LoVo (cell line): ENCODE measurements around the gene TRPM2.

ENCODE experiments used
- DNase-seq: peaks from one replicate; pipeline ENCODE4 v3.0.0-alpha.2; 2016; ENCODE audit warnings: low spot score

TRPM2 gene

DNA sequence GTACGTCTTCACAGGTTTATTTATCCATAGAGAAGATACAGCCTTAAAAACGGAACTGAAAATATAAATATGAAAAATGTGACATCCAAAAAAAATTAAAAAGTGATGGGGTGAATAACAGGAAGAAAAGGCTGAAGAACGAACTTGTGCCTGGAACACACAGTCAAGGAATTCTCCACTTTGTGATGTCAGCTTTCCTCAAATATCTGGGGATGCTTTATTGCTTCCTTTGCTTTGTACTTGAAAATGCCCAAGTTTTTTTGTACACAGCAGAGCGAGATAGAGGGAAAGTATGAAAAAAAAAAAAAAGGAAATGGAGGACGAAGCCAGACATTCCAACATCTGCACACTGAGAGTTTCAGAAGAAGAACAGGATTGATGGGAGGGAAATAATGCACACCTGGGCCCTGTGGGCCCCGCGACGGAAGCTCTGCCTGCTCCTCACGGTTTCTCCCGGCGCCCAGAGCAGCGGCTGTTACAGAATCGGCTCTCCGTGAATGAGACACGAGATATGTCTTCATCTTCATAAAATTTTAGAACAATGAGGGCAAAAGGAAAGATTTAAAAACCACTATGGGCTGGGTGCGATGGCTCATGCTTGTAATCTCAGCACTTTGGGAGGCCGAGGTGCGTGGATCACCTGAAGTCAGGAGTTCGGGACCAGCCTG, 91.9 kb downstream of the TRPM2 start:
- no peak for DNase-seq

DNA sequence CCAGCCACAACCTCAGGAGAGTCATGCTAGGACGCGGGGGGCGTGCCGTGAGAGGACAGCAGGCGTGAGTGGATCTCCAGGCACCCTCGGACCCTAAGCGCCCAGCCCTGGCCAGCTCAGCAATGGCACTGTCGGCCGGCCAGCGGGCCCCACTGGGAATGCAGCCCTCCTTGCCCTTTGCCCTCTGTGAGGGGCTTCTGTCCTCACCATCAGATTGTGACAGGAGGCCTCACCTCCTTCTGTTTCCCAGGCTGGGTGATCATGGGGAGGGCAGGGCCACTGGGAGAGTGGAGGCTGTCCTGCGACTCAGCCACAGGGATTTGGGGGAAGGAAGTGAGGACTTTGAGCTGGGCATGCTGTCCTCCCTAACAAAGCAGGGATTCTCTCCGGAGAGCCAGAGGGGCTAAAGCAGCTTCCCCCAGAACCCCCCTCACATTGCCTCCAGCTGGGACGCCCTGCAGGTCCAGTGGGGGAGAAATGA, 95.3 kb downstream of the TRPM2 start:
- no peak for DNase-seq

- DNase-seq, result no peak
These were observed 96.3 kb downstream of the TRPM2 start for GRCh38 chr21:44449473-44450363.

- DNase-seq, result no peak
These were observed 97.0 kb downstream of the TRPM2 start for GRCh38 chr21:44450402-44450801.

GRCh38 chr21:44450999-44451398, 97.6 kb downstream of the TRPM2 start:
- no peak for DNase-seq

DNA sequence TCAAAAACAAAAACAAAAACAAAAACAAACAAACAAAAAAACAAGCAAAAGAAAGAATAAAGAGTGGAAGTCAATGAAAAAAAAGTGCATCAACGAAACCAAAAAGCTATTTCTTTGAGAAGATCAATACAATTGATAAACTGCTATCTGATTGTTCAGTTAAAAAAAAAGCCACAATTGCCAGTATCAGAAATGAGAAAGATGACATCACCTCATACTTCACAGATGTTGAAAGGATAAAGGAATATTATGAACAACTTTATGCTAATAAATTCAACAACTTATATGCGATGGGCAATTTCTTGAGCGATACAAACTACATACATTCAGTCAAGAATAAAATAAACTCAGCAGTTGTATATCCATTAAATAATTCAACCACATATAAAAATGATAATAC, 99.7 kb downstream of the TRPM2 start:
- DNase-seq, result no peak

GRCh38 chr21:44454058-44454457, 100.6 kb downstream of the TRPM2 start:
- DNase-seq, result no peak

GRCh38 chr21:44454747-44455523, 101.5 kb downstream of the TRPM2 start, which contains the start of gene LRRC3:
Gene LRRC3 (plus strand): TSS chr21:44455510. CDS start chr21:44456645, 1,135 bp downstream.
- peak; percentile 63 for DNase-seq

GRCh38 chr21:44455524-44456213, 102.2 kb downstream of the TRPM2 start:
- DNase-seq, result peak; percentile 46

- no peak for DNase-seq
These were observed 102.9 kb downstream of the TRPM2 start for GRCh38 chr21:44456214-44456914.

GRCh38 chr21:44456915-44457736, 103.7 kb downstream of the TRPM2 start:
- no peak for DNase-seq

DNA sequence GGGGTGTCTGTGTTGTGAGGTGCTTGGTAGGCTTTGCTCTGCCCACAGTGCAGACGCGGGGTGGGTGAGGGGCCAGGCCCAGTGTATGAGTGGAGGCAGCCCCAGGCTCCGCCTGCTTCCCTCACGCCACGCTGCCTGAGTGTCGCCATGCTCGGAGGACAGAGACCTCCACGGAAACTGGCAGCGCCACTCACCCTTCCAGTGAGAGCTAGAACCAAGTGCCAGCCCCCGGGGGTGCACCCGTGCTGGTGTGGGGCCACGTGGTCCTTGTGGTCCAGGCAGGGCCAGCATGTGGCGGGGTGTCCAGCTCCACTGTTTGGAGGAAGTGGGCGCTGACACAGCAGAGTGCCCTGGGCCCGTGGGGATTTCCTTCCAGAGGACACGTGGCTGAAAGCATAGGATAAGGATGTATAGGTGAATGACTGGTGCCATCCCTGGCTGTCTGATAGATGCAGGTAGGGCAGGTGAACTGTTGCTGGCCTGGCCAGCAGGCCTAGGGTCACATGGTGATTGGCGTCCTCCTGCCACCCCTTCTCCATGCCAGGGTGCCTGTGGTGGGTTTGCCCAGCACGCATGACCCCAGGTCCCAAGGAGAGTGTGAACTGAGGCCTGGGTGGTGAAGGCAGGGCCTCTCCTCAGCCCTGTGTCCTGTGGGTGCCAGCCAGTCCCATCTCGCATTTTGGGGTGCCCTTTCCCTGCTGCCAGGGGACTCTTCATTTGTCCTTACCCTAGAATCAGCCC, 105.7 kb downstream of the TRPM2 start:
- DNase-seq, result no peak

- DNase-seq, result no peak
These were observed 106.5 kb downstream of the TRPM2 start for GRCh38 chr21:44459712-44460440.

- DNase-seq, result no peak
These were observed 107.0 kb downstream of the TRPM2 start for GRCh38 chr21:44460441-44460755.

- no peak for DNase-seq
These were observed 107.6 kb downstream of the TRPM2 start for GRCh38 chr21:44461005-44461404.

- no peak for DNase-seq
These were observed 108.1 kb downstream of the TRPM2 start for GRCh38 chr21:44461464-44462001.

DNA sequence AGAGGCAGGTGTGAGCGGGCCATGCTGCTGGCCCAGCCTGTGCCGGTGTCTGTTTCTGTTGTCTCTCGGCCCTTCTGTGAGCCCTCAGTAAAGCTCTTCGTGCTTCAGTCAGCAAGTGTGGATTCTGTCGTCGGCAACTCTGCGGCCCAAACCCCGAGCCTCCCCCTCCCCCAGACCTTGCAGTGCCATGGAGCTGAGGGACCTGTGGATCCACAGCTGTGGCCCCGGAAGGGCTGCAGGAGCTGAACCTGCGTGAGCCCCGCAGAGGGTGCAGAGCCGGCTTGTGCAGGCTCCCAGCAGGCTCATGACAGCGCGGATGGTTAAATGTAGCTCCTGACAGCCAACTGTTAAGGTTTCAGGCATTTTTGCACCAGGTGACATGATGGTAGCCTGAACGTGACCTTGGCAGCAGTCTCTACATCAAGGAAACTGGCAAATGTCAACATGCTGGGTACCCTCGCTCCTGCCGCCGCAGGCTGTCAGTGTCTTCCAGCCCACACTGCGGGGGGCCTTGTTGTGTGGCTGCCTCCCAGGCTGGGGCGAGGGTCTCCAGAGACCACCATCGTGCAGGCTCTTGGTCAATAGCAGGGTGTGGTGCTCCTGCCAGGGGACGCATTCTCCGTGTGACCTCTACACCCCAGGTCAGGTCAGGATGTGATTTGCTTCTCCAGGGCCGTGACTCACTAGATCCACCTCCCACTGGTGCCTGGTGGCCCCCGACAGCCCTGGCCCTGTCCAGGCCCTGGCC, 108.8 kb downstream of the TRPM2 start:
- no peak for DNase-seq

DNA sequence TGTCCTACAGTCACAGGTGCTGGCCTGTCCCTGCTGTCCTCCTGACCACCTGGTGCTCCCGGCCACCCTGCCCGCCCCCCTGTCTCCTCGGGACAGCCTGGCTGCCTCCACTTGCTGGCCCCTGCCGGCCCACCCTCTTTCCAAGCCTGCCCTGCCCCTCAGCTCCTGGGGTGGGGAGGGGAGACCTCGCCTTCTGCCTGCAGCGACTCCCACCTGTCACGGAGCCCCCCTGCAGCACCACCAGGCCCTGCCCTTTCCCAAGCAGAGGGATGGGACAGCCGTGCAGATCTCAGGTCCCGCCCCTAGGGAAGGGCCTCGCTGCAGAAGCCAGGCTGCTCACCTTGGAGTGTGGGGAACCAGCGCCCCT, 109.4 kb downstream of the TRPM2 start:
- no peak for DNase-seq
